DMS 273 (cell line): ENCODE measurements around the gene RHBDF2.
A peak's percentile ranks its signal among the peaks of the same experiment; 100 is the strongest.

Experiments
- DNase-seq: peaks from one replicate; lab custom pipeline; 2025; ENCODE audit not compliant: unreplicated experiment; lab: John Stamatoyannopoulos, UW

The RHBDF2 gene

GRCh38 chr17:76467366-76467765 lies 33.9 kb downstream of the RHBDF2 start, which contains the start of gene AANAT:
TSS of gene AANAT (plus strand) at chr17:76467603. CDS start at chr17:76468747, 1,144 bp downstream.
- peak; percentile 96 for DNase-seq

- DNase-seq = no peak
Measured at GRCh38 chr17:76466775-76467130, 34.5 kb downstream of the RHBDF2 start.

- DNase-seq = no peak
Measured at GRCh38 chr17:76462556-76463290, 38.5 kb downstream of the RHBDF2 start.

- DNase-seq = no peak
Measured at GRCh38 chr17:76461765-76462555, 39.3 kb downstream of the RHBDF2 start.

GRCh38 chr17:76459674-76460073 lies 41.5 kb downstream of the RHBDF2 start:
- DNase-seq = no peak

- peak; percentile 78 for DNase-seq
Measured at GRCh38 chr17:76458580-76459490, 42.4 kb downstream of the RHBDF2 start.

GRCh38 chr17:76453431-76453743 lies 47.8 kb downstream of the RHBDF2 start:
- no peak for DNase-seq

- peak; percentile 95 for DNase-seq
Measured at GRCh38 chr17:76452660-76453430, 48.4 kb downstream of the RHBDF2 start, which contains the start of gene UBE2O. TSS of gene UBE2O (minus strand) at chr17:76453152. CDS start at chr17:76453141, 11 bp downstream.

- peak; percentile 58 for DNase-seq
Measured at GRCh38 chr17:76452127-76452659, 49.0 kb downstream of the RHBDF2 start.

GRCh38 chr17:76451506-76451905 lies 49.7 kb downstream of the RHBDF2 start:
- DNase-seq = no peak

- no peak for DNase-seq
Measured at GRCh38 chr17:76449126-76449525, 52.1 kb downstream of the RHBDF2 start.

- peak; percentile 53 for DNase-seq
Measured at GRCh38 chr17:76447931-76448652, 53.1 kb downstream of the RHBDF2 start.

- DNase-seq = no peak
Measured at GRCh38 chr17:76446449-76447231, 54.6 kb downstream of the RHBDF2 start.

- no peak for DNase-seq
Measured at GRCh38 chr17:76445697-76446448, 55.4 kb downstream of the RHBDF2 start.

GRCh38 chr17:76444518-76445311 lies 56.5 kb downstream of the RHBDF2 start:
- no peak for DNase-seq

- no peak for DNase-seq
Measured at GRCh38 chr17:76442341-76443338, 58.6 kb downstream of the RHBDF2 start.
